ENCODE measurements around the gene FANCG. TPM values are rescaled to one million over a fixed set of nuclear protein-coding genes. Genes with fewer than 3 reads are reported as not detected.

The FANCG gene
- total and polyA plus RNA-seq, 2 experiments from 2014 or later = 13.4 to 15.3 TPM

GRCh38 chr9:35106343-35106730 is 26.6 kb upstream of the FANCG start:
- Histone ChIP-seq H3K9me3 (ENCODE audit: low read depth) (no peaks in the 10 kb centered on the region), H3K4me3 (no peak overlapping the region), H3K36me3 (replicated peaks; ENCODE audit: insufficient read depth, low read depth) (no peaks in the 10 kb centered on the region), H3K27me3 (no peaks in the 10 kb centered on the region), H3K79me2 (peaks cover 41% of the 10 kb centered on the region), H3K4me1 (ENCODE audit: insufficient read depth) (peaks cover 20% of the 10 kb centered on the region), H2AFZ (no peak overlapping the region), H3K4me2 (no peak overlapping the region), H3K9me2 (replicated peaks; ENCODE audit: insufficient read depth) (no peaks in the 10 kb centered on the region), H3K27ac (no peak overlapping the region), H4K20me1 (ENCODE audit: insufficient read depth, poor library complexity, severe bottlenecking) (no peaks in the 10 kb centered on the region)
- DNase-seq (ENCODE audit: low spot score) = no peak
- no peak for TF ChIP-seq EZH2phosphoT487 (IDR thresholded peaks at IDR 0.05; ENCODE audit: low read depth, severe bottlenecking, unreplicated experiment)
- no peak for TF ChIP-seq EZH2 (IDR thresholded peaks at IDR 0.05; ENCODE audit: borderline replicate concordance)
- TF ChIP-seq CTCF (IDR thresholded peaks at IDR 0.05; ENCODE audit: poor library complexity) = no peak
- 97% methylated on average over 7 of the region's 7 CpGs for WGBS (ENCODE audit: low lambda C conversion rate, missing lambda C conversion rate)

- no peak for DNase-seq (ENCODE audit: low spot score)
- H3K79me2 ChIP-seq = peaks cover 38% of the 10 kb centered on the region
- H3K27me3 ChIP-seq = no peaks in the 10 kb centered on the region
- no peak overlapping the region for H2AFZ ChIP-seq
- no peak overlapping the region for H3K4me3 ChIP-seq
- no peak overlapping the region for H3K27ac ChIP-seq
- no peaks in the 10 kb centered on the region for H4K20me1 ChIP-seq (ENCODE audit: insufficient read depth, poor library complexity, severe bottlenecking)
- WGBS (ENCODE audit: low lambda C conversion rate, missing lambda C conversion rate) = 97% methylated on average over 13 of the region's 13 CpGs
- no peaks in the 10 kb centered on the region for H3K36me3 ChIP-seq (replicated peaks; ENCODE audit: insufficient read depth, low read depth)
- no peaks in the 10 kb centered on the region for H3K9me2 ChIP-seq (replicated peaks; ENCODE audit: insufficient read depth)
- no peaks in the 10 kb centered on the region for H3K9me3 ChIP-seq (ENCODE audit: low read depth)
- H3K4me2 ChIP-seq = no peak overlapping the region
- no peak for TF ChIP-seq CTCF (IDR thresholded peaks at IDR 0.05; ENCODE audit: poor library complexity)
- TF ChIP-seq EZH2 (IDR thresholded peaks at IDR 0.05; ENCODE audit: borderline replicate concordance) = no peak
- no peak for TF ChIP-seq EZH2phosphoT487 (IDR thresholded peaks at IDR 0.05; ENCODE audit: low read depth, severe bottlenecking, unreplicated experiment)
- peaks cover 19% of the 10 kb centered on the region for H3K4me1 ChIP-seq (ENCODE audit: insufficient read depth)
Measured at GRCh38 chr9:35105571-35106342, 26.0 kb upstream of the FANCG start.

- no peak overlapping the region for H2AFZ ChIP-seq
- H3K9me3 ChIP-seq (ENCODE audit: low read depth) = no peaks in the 10 kb centered on the region
- no peak overlapping the region for H3K4me3 ChIP-seq
- DNase-seq (ENCODE audit: low spot score) = no peak
- H3K9me2 ChIP-seq (replicated peaks; ENCODE audit: insufficient read depth) = no peaks in the 10 kb centered on the region
- H3K4me2 ChIP-seq = no peak overlapping the region
- H3K27me3 ChIP-seq = no peaks in the 10 kb centered on the region
- no peaks in the 10 kb centered on the region for H4K20me1 ChIP-seq (ENCODE audit: insufficient read depth, poor library complexity, severe bottlenecking)
- over 99% methylated on average over 12 of the region's 12 CpGs for WGBS (ENCODE audit: low lambda C conversion rate, missing lambda C conversion rate)
- no peak overlapping the region for H3K27ac ChIP-seq
- no peak for TF ChIP-seq EZH2phosphoT487 (IDR thresholded peaks at IDR 0.05; ENCODE audit: low read depth, severe bottlenecking, unreplicated experiment)
- TF ChIP-seq CTCF (IDR thresholded peaks at IDR 0.05; ENCODE audit: poor library complexity) = no peak
- TF ChIP-seq EZH2 (IDR thresholded peaks at IDR 0.05; ENCODE audit: borderline replicate concordance) = no peak
- H3K4me1 ChIP-seq (ENCODE audit: insufficient read depth) = peaks cover 13% of the 10 kb centered on the region
- peaks cover 32% of the 10 kb centered on the region for H3K79me2 ChIP-seq
- no peaks in the 10 kb centered on the region for H3K36me3 ChIP-seq (replicated peaks; ENCODE audit: insufficient read depth, low read depth)
Measured at GRCh38 chr9:35105126-35105525, 25.4 kb upstream of the FANCG start.
